22Rv1 (cell line): Measurements from ENCODE around the gene ARHGEF2.

ENCODE experiments used
- H3K27ac ChIP-seq: fragments of 450-650 bp; 2 replicates; pipeline ENCODE4 v1.5.1; 2017
- CTCF ChIP-seq: fragments of 450-650 bp; IDR thresholded peaks from 2 replicates; pipeline ENCODE4 v1.5.1; 2017; ENCODE audit warnings: mild to moderate bottlenecking
- ZFX ChIP-seq: fragments of 450-650 bp; IDR thresholded peaks from 2 replicates; pipeline ENCODE4 v1.6.1; 2017; ENCODE audit warnings: antibody characterized with exemption, borderline replicate concordance

Gene ARHGEF2

GRCh38 chr1:155990005-155990739 lies 11.8 kb upstream of the ARHGEF2 start:
- H3K27ac ChIP-seq: no peak overlapping the region
- no peak for TF ChIP-seq ZFX
- no peak for TF ChIP-seq CTCF

GRCh38 chr1:155989242-155990004 lies 11.1 kb upstream of the ARHGEF2 start:
- peak; percentile 100 for TF ChIP-seq CTCF
- no peak for TF ChIP-seq ZFX
- no peak overlapping the region for H3K27ac ChIP-seq

GRCh38 chr1:155984903-155985645 lies 6.7 kb upstream of the ARHGEF2 start:
- H3K27ac ChIP-seq: peak overlapping the region; percentile 80

- H3K27ac ChIP-seq: peak overlapping the region; percentile 80
- TF ChIP-seq ZFX (no peak), CTCF (no peak)
These were observed 6.0 kb upstream of the ARHGEF2 start for GRCh38 chr1:155984341-155984740.

- TF ChIP-seq ZFX (no peak), CTCF (peak; percentile 48; the same call in 1 of the 2 replicates)
- peak overlapping the region; percentile 80 for H3K27ac ChIP-seq
These were observed 5.1 kb upstream of the ARHGEF2 start for GRCh38 chr1:155983191-155984024.

- TF ChIP-seq ZFX (no peak), CTCF (no peak)
- H3K27ac ChIP-seq: no peak overlapping the region
These were observed 3.8 kb upstream of the ARHGEF2 start for GRCh38 chr1:155982106-155982505.
